CD4-positive, CD25-positive, alpha-beta regulatory T cell (primary cell): ENCODE measurements around the gene CEBPE. TPM values are rescaled to one million over a fixed set of nuclear protein-coding genes. Genes with fewer than 3 reads are reported as not detected.

ENCODE experiments used
- ATAC-seq, 2 donors: fragments of 150-1000 bp; cut with Tn5 transposase; one replicate each; pipeline ENCODE4 v1.10.0; 2021; ENCODE audit warnings: low read depth in 2 of 2, moderate number of reproducible peaks in 2 of 2, moderate library complexity in 1 of 2
- DNase-seq, 3 donors: peaks; one replicate each; pipeline versions ENCODE4 v3.0.0 to v3.0.0-alpha.2; 2012 to 2022; ENCODE audit warnings: mixed read lengths in 1 of 3
- H3K27ac ChIP-seq: one replicate; pipeline ENCODE4 v1.7.0; 2013; ENCODE audit warnings: mild to moderate bottlenecking, low read length; ENCODE audit not compliant: insufficient read depth, poor library complexity, severe bottlenecking
- H3K27me3 ChIP-seq: one replicate; pipeline ENCODE4 v1.7.0; 2013; ENCODE audit warnings: low read length; ENCODE audit not compliant: control insufficient read depth, insufficient read depth
- H3K36me3 ChIP-seq: one replicate; pipeline ENCODE4 v1.7.0; 2013; ENCODE audit warnings: mild to moderate bottlenecking, low read length, moderate library complexity; ENCODE audit not compliant: control insufficient read depth, insufficient read depth
- H3K4me1 ChIP-seq: 2 replicates; pipeline ENCODE4 v1.7.0; 2013; ENCODE audit warnings: mild to moderate bottlenecking, low read length; ENCODE audit not compliant: insufficient read depth, control insufficient read depth, poor library complexity, severe bottlenecking
- H3K4me3 ChIP-seq: one replicate; pipeline ENCODE4 v1.7.0; 2013; ENCODE audit warnings: low read depth, mild to moderate bottlenecking, low read length, moderate library complexity
- H3K9me3 ChIP-seq, 2 experiments: 1 replicate in 1 of 2; 2 replicates in 1 of 2; pipeline ENCODE4 v1.7.0; 2013; ENCODE audit warnings: low read length in 2 of 2, mild to moderate bottlenecking in 1 of 2, moderate library complexity in 1 of 2; ENCODE audit not compliant: control insufficient read depth in 2 of 2
- H3K27ac Mint-ChIP-seq, 3 donors: one replicate each; pipeline ENCODE4 v1.8.0; 2020 to 2022; ENCODE audit warnings: mild to moderate bottlenecking in 3 of 3, mixed read lengths in 3 of 3, moderate library complexity in 2 of 3
- H3K27me3 Mint-ChIP-seq: one replicate; pipeline ENCODE4 v1.8.0; 2022; ENCODE audit warnings: mild to moderate bottlenecking, mixed read lengths
- H3K36me3 Mint-ChIP-seq: one replicate; pipeline ENCODE4 v1.8.0; 2020; ENCODE audit warnings: mixed read lengths
- H3K4me1 Mint-ChIP-seq, 4 donors: one replicate each; pipeline ENCODE4 v1.8.0; 2020 to 2022; ENCODE audit warnings: mixed read lengths in 4 of 4, mild to moderate bottlenecking in 1 of 4
- H3K4me3 Mint-ChIP-seq, 4 donors: one replicate each; pipeline ENCODE4 v1.8.0; 2020 to 2022; ENCODE audit warnings: mild to moderate bottlenecking in 4 of 4, mixed read lengths in 4 of 4, moderate library complexity in 3 of 4
- H3K9me3 Mint-ChIP-seq, 7 donors: one replicate each; pipeline ENCODE4 v1.8.0; 2020 to 2022; ENCODE audit warnings: mixed read lengths in 7 of 7, mild to moderate bottlenecking in 3 of 7, moderate library complexity in 2 of 7
- polyA plus RNA-seq, 4 donors: library from polyadenylated mRNA; unstranded; fragments of 300-500 nt; fragmentation: Illumina TruSeq; gene quantifications; one replicate each; pipeline ENCODE4 v1.2.3, GENCODE V29; 2021
- total RNA-seq: library from RNA; stranded (reverse); gene quantifications from one replicate; pipeline ENCODE4 v1.2.3, GENCODE V29; 2022

CEBPE gene
- not detected for total RNA-seq
- under 1 TPM in 3 of 4 donors, not detected in 1; 0.14 to 0.29 (median 0.24) TPM for polyA plus RNA-seq

- H3K27me3 ChIP-seq, result no peaks in the 10 kb centered on the region
- peaks cover 0 to 1% (median 0%) of the 10 kb centered on the region in 7 donors for H3K9me3 Mint-ChIP-seq
- H3K27ac Mint-ChIP-seq, result peak within 1 kb of the TSS; percentile 89 to 93 (median 90)
- no peaks in the 10 kb centered on the region for H3K36me3 Mint-ChIP-seq
- ATAC-seq, result no peak
- H3K4me3 ChIP-seq, result peak within 1 kb of the TSS; percentile 37
- H3K4me3 Mint-ChIP-seq, result peak within 1 kb of the TSS in 3 of 4 donors; percentile 44 to 87 (median 54)
- peaks cover 34% of the 10 kb centered on the region for H3K4me1 ChIP-seq
- no peaks in the 10 kb centered on the region for H3K9me3 ChIP-seq
- H3K4me1 Mint-ChIP-seq, result peaks cover 0 to 43% (median 23%) of the 10 kb centered on the region in 4 donors
- peaks cover 12% of the 10 kb centered on the region for H3K27me3 Mint-ChIP-seq
- H3K36me3 ChIP-seq, result no peaks in the 10 kb centered on the region
- DNase-seq, result no peak
- H3K27ac ChIP-seq, result peak within 1 kb of the TSS; percentile 58
Measured at GRCh38 chr14:23118506-23119362, at the start of gene CEBPE. Gene CEBPE, minus strand, starts transcription at chr14:23119255. Its CDS starts 164 bp downstream, at chr14:23119091.

- DNase-seq (no peak), ATAC-seq (no peak)
- H3K4me3 Mint-ChIP-seq, result no peak overlapping the region
- no peaks in the 10 kb centered on the region for H3K4me1 ChIP-seq
- H3K9me3 Mint-ChIP-seq, result no peaks in the 10 kb centered on the region
- H3K36me3 Mint-ChIP-seq, result no peaks in the 10 kb centered on the region
- H3K9me3 ChIP-seq, result no peaks in the 10 kb centered on the region
- H3K4me3 ChIP-seq, result no peak overlapping the region
- no peaks in the 10 kb centered on the region for H3K4me1 Mint-ChIP-seq
- no peak overlapping the region for H3K27ac Mint-ChIP-seq
- peaks cover 28% of the 10 kb centered on the region for H3K27me3 Mint-ChIP-seq
- H3K27me3 ChIP-seq, result peaks cover 8% of the 10 kb centered on the region
- H3K36me3 ChIP-seq, result no peaks in the 10 kb centered on the region
- H3K27ac ChIP-seq, result no peak overlapping the region
Measured at GRCh38 chr14:23168246-23168645, 49.2 kb upstream of the CEBPE start.

- no peaks in the 10 kb centered on the region for H3K9me3 ChIP-seq
- H3K27ac Mint-ChIP-seq, result no peak overlapping the region
- no peak for DNase-seq
- no peak overlapping the region for H3K27ac ChIP-seq
- H3K36me3 Mint-ChIP-seq, result no peaks in the 10 kb centered on the region
- H3K4me3 ChIP-seq, result no peak overlapping the region
- peaks cover 8% of the 10 kb centered on the region for H3K27me3 ChIP-seq
- peaks cover 0 to 2% (median 0%) of the 10 kb centered on the region in 7 donors for H3K9me3 Mint-ChIP-seq
- ATAC-seq, result no peak
- no peaks in the 10 kb centered on the region for H3K4me1 ChIP-seq
- H3K27me3 Mint-ChIP-seq, result peaks cover 24% of the 10 kb centered on the region
- no peaks in the 10 kb centered on the region for H3K4me1 Mint-ChIP-seq
- no peak overlapping the region for H3K4me3 Mint-ChIP-seq
- no peaks in the 10 kb centered on the region for H3K36me3 ChIP-seq
Measured at GRCh38 chr14:23167116-23167847, 48.2 kb upstream of the CEBPE start.

- H3K27ac ChIP-seq, result no peak overlapping the region
- Mint-ChIP-seq H3K4me3 (no peak overlapping the region), H3K27ac (peak overlapping the region in 1 of 3 donors; percentile 68), H3K27me3 (peaks cover 23% of the 10 kb centered on the region), H3K4me1 (peaks cover 0 to 3% (median 2%) of the 10 kb centered on the region in 4 donors), H3K36me3 (no peaks in the 10 kb centered on the region), H3K9me3 (peaks cover 0 to 5% (median 0%) of the 10 kb centered on the region in 7 donors)
- no peaks in the 10 kb centered on the region for H3K4me1 ChIP-seq
- H3K9me3 ChIP-seq, result no peaks in the 10 kb centered on the region
- DNase-seq, result no peak
- H3K27me3 ChIP-seq, result peaks cover 8% of the 10 kb centered on the region
- no peak for ATAC-seq
- H3K36me3 ChIP-seq, result no peaks in the 10 kb centered on the region
- no peak overlapping the region for H3K4me3 ChIP-seq
Measured at GRCh38 chr14:23164949-23165348, 45.9 kb upstream of the CEBPE start.

GRCh38 chr14:23164250-23164649 lies 45.2 kb upstream of the CEBPE start:
- ATAC-seq (no peak), DNase-seq (no peak)
- H3K36me3 ChIP-seq, result no peaks in the 10 kb centered on the region
- Mint-ChIP-seq H3K36me3 (no peaks in the 10 kb centered on the region), H3K4me1 (peaks cover 0 to 3% (median 3%) of the 10 kb centered on the region in 4 donors), H3K27me3 (peaks cover 26% of the 10 kb centered on the region), H3K4me3 (peak overlapping the region in 1 of 4 donors; percentile 80), H3K27ac (no peak overlapping the region), H3K9me3 (peaks cover 0 to 5% (median 0%) of the 10 kb centered on the region in 7 donors)
- no peaks in the 10 kb centered on the region for H3K9me3 ChIP-seq
- H3K4me1 ChIP-seq, result no peaks in the 10 kb centered on the region
- peaks cover 8% of the 10 kb centered on the region for H3K27me3 ChIP-seq
- no peak overlapping the region for H3K27ac ChIP-seq
- no peak overlapping the region for H3K4me3 ChIP-seq

- no peak for ATAC-seq
- H3K4me3 Mint-ChIP-seq, result peak overlapping the region in 1 of 4 donors; percentile 80
Measured at GRCh38 chr14:23163830-23164229, 44.8 kb upstream of the CEBPE start.

GRCh38 chr14:23162800-23163199 lies 43.7 kb upstream of the CEBPE start:
- H3K9me3 ChIP-seq, result no peaks in the 10 kb centered on the region
- H3K27ac Mint-ChIP-seq, result peak overlapping the region in 2 of 3 donors; percentile 30 to 75
- H3K4me1 ChIP-seq, result no peaks in the 10 kb centered on the region
- no peaks in the 10 kb centered on the region for H3K36me3 ChIP-seq
- ATAC-seq (peak; percentile 11 to 48), DNase-seq (no peak)
- no peak overlapping the region for H3K4me3 ChIP-seq
- no peak overlapping the region for H3K27ac ChIP-seq
- H3K27me3 ChIP-seq, result peaks cover 4% of the 10 kb centered on the region
- H3K36me3 Mint-ChIP-seq, result no peaks in the 10 kb centered on the region
- peaks cover 0 to 5% (median 3%) of the 10 kb centered on the region in 4 donors for H3K4me1 Mint-ChIP-seq
- H3K4me3 Mint-ChIP-seq, result no peak overlapping the region
- peaks cover 36% of the 10 kb centered on the region for H3K27me3 Mint-ChIP-seq
- H3K9me3 Mint-ChIP-seq, result peaks cover 0 to 6% (median 0%) of the 10 kb centered on the region in 7 donors

More at GRCh38 chr14:23163830-23164229, 44.8 kb upstream of the CEBPE start:
- Histone ChIP-seq H3K27me3 (peaks cover 8% of the 10 kb centered on the region), H3K4me3 (no peak overlapping the region), H3K27ac (no peak overlapping the region), H3K9me3 (no peaks in the 10 kb centered on the region), H3K36me3 (no peaks in the 10 kb centered on the region), H3K4me1 (no peaks in the 10 kb centered on the region)
- Mint-ChIP-seq H3K9me3 (peaks cover 0 to 5% (median 0%) of the 10 kb centered on the region in 7 donors), H3K36me3 (no peaks in the 10 kb centered on the region), H3K27ac (no peak overlapping the region), H3K27me3 (peaks cover 31% of the 10 kb centered on the region), H3K4me1 (peaks cover 0 to 5% (median 3%) of the 10 kb centered on the region in 4 donors)
- DNase-seq, result no peak
